ENCODE results near the gene DGUOK.

DGUOK gene

GRCh38 chr2:74001781-74002504 is 75.3 kb downstream of the DGUOK start:
- DNase-seq = no peak

- DNase-seq = peak; percentile 74
Measured at GRCh38 chr2:74002505-74003421, 76.1 kb downstream of the DGUOK start.

- DNase-seq = no peak
Measured at GRCh38 chr2:74003494-74004211, 77.0 kb downstream of the DGUOK start.

- no peak for DNase-seq
Measured at GRCh38 chr2:74004212-74005182, 77.8 kb downstream of the DGUOK start.

- DNase-seq = no peak
Measured at GRCh38 chr2:74005786-74006185, 79.1 kb downstream of the DGUOK start.

GRCh38 chr2:74006459-74006858 is 79.8 kb downstream of the DGUOK start:
- DNase-seq = no peak

- DNase-seq = no peak
Measured at GRCh38 chr2:74007121-74007520, 80.4 kb downstream of the DGUOK start.

GRCh38 chr2:74007711-74008110 is 81.0 kb downstream of the DGUOK start:
- no peak for DNase-seq

Measured in stimulated activated CD4-positive, alpha-beta T cell treated with anti-CD3 and anti-CD28 coated beads, Interleukin-4, amount 100 ng/mL, for 24 hours (primary cell).